NCI-H1694 (cell line): Measurements from ENCODE around the gene LRRC4C.
"Not testable (repeated sequence)": the region's sequence is repeated elsewhere in the genome, so short reads cannot be mapped to it uniquely, and the experiment has no call there.

Source experiments
- DNase-seq: peaks from one replicate; lab custom pipeline; 2025; lab: John Stamatoyannopoulos, UW

The LRRC4C gene

GRCh38 chr11:41019666-41020065 is 439.8 kb downstream of the LRRC4C start:
- DNase-seq, result not testable (repeated sequence)

DNA sequence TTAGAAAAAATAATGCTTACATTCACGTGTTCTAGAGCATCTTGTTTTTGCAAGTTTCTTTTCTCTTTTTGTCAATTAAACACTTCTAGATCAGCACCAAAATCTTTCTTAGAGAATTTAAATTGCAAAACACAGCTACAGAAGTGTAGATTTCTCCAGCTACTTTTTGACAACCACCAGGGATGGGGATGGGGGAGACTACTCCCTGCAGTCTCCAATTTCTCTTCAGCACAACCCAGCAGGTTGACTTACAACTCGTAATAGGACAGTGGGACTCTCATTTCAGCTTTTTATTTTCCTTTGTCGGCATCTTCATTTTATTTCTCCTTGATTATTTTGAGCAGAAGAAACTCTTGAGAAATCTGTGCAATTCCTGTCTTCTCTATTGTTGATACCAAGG is 441.2 kb downstream of the LRRC4C start:
- DNase-seq, result no peak

- DNase-seq, result no peak
Measured at GRCh38 chr11:41010361-41011050, 448.9 kb downstream of the LRRC4C start.

- no peak for DNase-seq
Measured at GRCh38 chr11:41005986-41006385, 453.5 kb downstream of the LRRC4C start.

- DNase-seq, result no peak
Measured at GRCh38 chr11:41003339-41004282, 455.8 kb downstream of the LRRC4C start.

GRCh38 chr11:40998920-40999319 is 460.5 kb downstream of the LRRC4C start:
- no peak for DNase-seq

DNA sequence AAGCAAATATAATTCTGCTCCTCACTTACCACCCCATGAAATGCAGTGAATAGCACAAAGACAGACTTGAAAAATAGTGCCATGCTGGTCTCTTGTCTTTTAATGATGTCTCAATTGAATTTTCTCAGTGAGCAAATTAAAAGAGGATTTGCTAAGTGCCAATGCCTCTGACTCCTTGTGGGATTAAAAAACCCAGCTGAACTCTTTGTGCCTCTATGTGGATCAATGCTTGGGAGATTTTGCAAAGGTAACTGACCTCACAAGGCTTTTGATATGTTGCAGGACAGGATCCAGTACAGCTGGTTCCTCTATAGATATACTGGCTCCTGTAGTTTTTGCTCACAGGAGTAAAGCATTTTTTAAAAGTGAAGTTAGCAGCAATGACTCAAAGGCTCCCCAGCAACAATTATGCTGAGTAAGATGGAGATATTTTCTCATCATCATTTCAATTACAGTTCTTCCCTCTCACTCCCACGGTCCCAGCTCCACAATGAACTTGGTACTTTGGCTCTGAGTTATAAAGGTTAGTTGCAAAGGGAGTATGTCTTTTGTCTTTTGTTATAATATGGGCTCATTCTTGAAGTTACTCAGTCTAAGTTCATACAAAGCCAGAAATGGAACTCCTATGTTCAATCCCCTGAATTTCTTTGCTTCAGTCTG is 471.5 kb downstream of the LRRC4C start:
- no peak for DNase-seq

DNA sequence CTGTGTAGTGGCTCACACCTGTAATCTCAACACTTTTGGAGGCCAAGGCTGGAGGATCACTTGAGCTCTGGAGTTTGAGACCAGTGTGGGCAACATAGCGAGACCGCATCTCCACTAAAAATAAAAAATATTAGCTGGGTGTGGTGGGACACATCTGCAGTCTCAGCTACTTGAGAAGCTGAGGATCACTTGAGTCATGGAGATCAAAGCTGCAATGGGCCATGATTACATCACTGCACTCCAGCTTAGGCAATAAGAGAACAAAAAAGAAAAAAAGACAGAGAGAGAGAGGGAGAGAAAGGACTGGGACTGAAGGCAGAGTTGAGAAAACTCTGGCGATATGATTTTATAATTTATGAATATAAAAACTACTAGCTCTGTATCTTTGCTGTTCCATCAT is 473.1 kb downstream of the LRRC4C start:
- DNase-seq, result no peak

- no peak for DNase-seq
Measured at GRCh38 chr11:40975076-40975475, 484.4 kb downstream of the LRRC4C start.

DNA sequence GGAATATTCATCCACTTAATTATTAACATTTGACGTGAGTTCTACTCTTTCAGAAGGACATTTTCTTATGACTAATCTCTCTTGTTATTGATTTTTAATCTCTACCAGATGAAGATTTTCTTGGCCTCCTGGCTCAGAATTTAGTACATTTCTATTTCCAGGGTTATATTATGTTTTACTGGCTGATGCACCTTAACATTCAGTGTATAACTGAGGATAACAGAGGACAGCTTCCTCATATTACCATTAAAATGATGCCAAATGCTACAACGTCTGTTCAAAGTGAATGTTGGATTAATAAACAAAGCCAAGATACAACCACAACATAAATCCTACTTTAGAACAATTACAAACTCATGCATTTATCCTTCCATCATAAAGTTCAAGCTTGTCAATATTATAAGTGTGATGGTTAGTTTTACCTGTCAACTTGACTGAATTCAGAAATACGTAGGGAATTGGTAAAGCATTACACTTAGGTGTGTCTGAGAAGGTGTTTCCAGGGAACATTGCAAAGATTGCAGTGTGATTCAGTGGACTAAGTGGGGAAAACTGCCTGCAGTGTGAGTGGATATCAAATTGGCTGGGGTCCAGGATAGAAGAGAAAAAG is 485.2 kb downstream of the LRRC4C start:
- no peak for DNase-seq

GRCh38 chr11:40958707-40959106 is 500.7 kb downstream of the LRRC4C start:
- no peak for DNase-seq

- DNase-seq, result no peak
Measured at GRCh38 chr11:40952479-40952878, 507.0 kb downstream of the LRRC4C start.

DNA sequence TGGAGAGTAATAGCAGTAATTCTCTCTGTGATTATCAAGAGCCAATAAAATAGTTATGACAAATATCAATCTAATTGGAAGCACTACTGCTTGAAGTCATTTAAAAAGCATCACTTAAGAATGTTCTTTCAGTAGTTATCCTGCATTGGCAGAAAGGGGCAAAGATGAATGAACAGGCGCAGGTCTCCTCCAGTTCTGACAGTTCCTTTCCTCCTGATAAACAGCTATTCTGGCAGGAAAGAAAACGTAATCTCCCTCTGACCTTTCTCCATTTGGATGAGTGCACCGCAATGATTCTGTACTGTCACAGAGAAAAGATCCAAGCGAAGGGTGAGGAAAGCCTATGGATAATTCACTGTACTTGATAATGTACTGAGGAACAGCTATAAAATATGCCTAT is 521.5 kb downstream of the LRRC4C start:
- DNase-seq, result no peak

DNA sequence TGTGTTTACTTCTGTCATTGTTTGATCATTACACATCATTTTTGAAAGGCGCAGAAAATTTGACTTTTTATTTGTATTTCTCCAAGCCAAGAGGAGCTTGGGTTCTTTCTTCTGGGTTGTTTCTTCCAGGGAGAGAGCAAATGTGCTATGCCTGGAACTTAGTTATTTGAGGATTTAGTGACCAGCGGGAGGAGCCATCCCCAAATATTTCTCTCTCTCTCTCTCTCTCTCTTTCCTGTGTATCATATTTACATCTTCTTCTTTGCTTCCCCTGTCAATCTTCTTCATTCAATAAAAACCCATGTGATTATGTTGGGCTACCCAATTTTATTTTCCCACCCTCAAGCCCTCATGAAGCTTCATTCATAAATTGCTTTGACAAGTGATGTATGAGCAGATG is 534.5 kb downstream of the LRRC4C start:
- no peak for DNase-seq

- DNase-seq, result no peak
Measured at GRCh38 chr11:40921246-40921645, 538.2 kb downstream of the LRRC4C start.

GRCh38 chr11:40910774-40911173 is 548.7 kb downstream of the LRRC4C start:
- not testable (repeated sequence) for DNase-seq

DNA sequence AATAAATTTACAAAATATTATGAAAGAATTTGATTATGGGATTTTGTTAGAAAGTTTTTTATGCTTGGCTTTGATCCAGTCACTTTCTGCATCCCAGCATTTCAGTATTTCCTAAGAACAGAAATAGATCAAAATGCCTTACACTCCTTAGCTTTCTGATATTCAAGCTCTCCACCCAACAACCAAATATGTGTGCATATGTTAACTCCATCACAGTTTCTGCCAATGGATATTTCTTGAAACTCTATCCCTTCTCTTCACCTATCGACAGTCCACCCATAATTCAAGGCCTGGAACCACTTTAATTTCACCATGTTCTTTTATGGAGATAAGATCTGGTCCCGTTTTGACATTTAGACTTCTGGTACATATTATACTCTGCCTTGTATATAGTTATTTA is 565.0 kb downstream of the LRRC4C start:
- no peak for DNase-seq

- no peak for DNase-seq
Measured at GRCh38 chr11:40885250-40885954, 574.0 kb downstream of the LRRC4C start.

DNA sequence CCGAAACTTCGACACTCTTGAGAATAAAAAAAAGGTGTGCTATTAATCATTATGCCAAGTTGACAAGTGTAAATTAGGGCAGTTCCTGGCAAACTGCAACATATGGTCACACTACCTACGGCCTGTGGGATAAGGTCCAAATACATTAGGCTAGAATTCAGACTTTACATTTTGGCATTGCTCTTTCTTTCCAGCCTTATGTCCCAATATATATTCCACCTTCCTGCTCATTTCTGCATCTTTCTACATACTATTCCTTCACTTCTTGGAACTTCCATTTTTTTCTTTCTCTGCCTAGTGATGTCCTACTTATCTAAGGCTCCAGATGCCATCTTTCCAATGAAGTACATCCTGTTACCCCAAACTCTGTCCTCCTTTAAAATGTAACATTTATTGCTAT is 577.2 kb downstream of the LRRC4C start:
- no peak for DNase-seq

- no peak for DNase-seq
Measured at GRCh38 chr11:40879911-40880310, 579.5 kb downstream of the LRRC4C start.

GRCh38 chr11:40877981-40878380 is 581.5 kb downstream of the LRRC4C start:
- DNase-seq, result no peak

- DNase-seq, result no peak
Measured at GRCh38 chr11:40877256-40877655, 582.2 kb downstream of the LRRC4C start.
